ENCODE results near the gene EIF4E1B. TPM values are rescaled to one million over a fixed set of nuclear protein-coding genes. Genes with fewer than 3 reads are reported as not detected.

EIF4E1B gene
- total and polyA plus RNA-seq, 2 donors (not counting 1 experiment from before 2014, with no cell fraction given): not detected

DNA sequence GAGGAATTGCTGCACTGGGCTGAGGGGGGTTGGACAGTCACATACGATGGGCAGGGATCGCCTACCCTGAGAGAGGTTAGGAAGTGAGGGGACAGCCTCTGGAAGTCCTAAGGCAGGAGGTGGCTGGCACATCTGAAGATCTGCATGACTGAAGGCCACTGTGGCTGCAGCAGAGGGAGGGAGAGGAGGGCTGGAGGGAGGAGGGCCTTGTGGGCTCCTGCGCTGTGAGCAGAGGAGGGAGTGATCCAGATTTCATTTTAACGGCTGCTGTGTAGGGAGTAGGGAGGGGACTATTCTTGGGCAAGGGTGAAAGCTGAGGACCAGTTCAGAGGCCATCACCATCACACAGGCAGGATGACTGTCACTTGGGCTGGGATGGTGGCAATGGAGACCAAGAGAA is 7.1 kb downstream of the EIF4E1B start:
- H3K4me1 ChIP-seq (ENCODE audit: control insufficient read depth, extremely low read depth, insufficient read depth, low read length): no peaks in the 10 kb centered on the region
- H3K9ac ChIP-seq (ENCODE audit: insufficient read depth, low read length): no peak overlapping the region
- TF ChIP-seq, protein P1, sequence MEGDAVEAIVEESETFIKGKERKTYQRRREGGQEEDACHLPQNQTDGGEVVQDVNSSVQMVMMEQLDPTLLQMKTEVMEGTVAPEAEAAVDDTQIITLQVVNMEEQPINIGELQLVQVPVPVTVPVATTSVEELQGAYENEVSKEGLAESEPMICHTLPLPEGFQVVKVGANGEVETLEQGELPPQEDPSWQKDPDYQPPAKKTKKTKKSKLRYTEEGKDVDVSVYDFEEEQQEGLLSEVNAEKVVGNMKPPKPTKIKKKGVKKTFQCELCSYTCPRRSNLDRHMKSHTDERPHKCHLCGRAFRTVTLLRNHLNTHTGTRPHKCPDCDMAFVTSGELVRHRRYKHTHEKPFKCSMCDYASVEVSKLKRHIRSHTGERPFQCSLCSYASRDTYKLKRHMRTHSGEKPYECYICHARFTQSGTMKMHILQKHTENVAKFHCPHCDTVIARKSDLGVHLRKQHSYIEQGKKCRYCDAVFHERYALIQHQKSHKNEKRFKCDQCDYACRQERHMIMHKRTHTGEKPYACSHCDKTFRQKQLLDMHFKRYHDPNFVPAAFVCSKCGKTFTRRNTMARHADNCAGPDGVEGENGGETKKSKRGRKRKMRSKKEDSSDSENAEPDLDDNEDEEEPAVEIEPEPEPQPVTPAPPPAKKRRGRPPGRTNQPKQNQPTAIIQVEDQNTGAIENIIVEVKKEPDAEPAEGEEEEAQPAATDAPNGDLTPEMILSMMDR (conservative IDR thresholded peaks at IDR 0.05 in 1 of 2, IDR thresholded peaks at IDR 0.05 in 1 of 2; ENCODE audit: low read depth in 1 of 2, low read length in 2 of 2): no peak
- TF ChIP-seq EZH2 (IDR thresholded peaks at IDR 0.05; ENCODE audit: low read length, missing control alignments): no peak
- H3K79me2 ChIP-seq (ENCODE audit: control insufficient read depth, insufficient read depth, low read length): no peaks in the 10 kb centered on the region
- no peak for DNase-seq (ENCODE audit: low read depth in 2 of 2)
- H2AFZ ChIP-seq (ENCODE audit: low read length): no peak overlapping the region
- no peaks in the 10 kb centered on the region for H3K9me3 ChIP-seq (ENCODE audit: control insufficient read depth, insufficient read depth, low read depth, low read length)
- peaks cover 28% of the 10 kb centered on the region for H3K27me3 ChIP-seq (ENCODE audit: control insufficient read depth, insufficient read depth, low read length)
- no peak overlapping the region for H3K4me3 ChIP-seq (replicated peaks in 1 of 4; ENCODE audit: control extremely low read depth in 1 of 4, insufficient read depth in 1 of 4, low read depth in 3 of 4, low read length in 4 of 4)
- no peak overlapping the region for H3K27ac ChIP-seq (ENCODE audit: insufficient read depth, low read length)
- H3K4me2 ChIP-seq (ENCODE audit: extremely low read depth, insufficient read depth, low read length): no peak overlapping the region
- H3K36me3 ChIP-seq (ENCODE audit: control insufficient read depth, insufficient read depth, low read length): no peaks in the 10 kb centered on the region
- no peaks in the 10 kb centered on the region for H4K20me1 ChIP-seq (ENCODE audit: control insufficient read depth, extremely low read depth, insufficient read depth, low read length)

DNA sequence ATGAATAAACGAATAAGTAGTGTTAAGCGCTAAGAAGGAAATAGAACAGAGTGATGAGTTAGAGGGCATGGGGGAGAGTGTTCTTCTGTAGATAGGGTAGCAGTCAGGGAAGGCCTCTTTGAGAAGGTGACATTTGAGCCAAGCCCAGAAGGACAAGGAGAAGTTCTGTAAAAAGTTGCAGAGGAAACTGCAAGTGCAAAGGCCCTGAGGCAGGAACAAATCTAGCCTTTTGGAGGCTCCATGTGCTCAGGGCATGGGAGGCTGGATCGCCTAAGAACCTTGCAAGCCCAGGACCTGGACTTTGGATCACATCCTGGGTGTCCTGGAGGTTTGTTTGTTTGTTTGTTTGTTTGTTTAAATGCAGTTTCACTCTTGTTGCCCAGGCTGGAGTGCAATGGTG is 8.0 kb downstream of the EIF4E1B start:
- DNase-seq (ENCODE audit: low read depth in 2 of 2): no peak
- no peak overlapping the region for H3K9ac ChIP-seq (ENCODE audit: insufficient read depth, low read length)

GRCh38 chr5:176639208-176639607 is 8.7 kb downstream of the EIF4E1B start:
- no peak for DNase-seq (ENCODE audit: low read depth in 2 of 2)
- Histone ChIP-seq H3K79me2 (ENCODE audit: control insufficient read depth, insufficient read depth, low read length) (no peaks in the 10 kb centered on the region), H3K27ac (ENCODE audit: insufficient read depth, low read length) (no peak overlapping the region), H3K4me1 (ENCODE audit: control insufficient read depth, extremely low read depth, insufficient read depth, low read length) (no peaks in the 10 kb centered on the region), H3K4me3 (replicated peaks in 1 of 4; ENCODE audit: control extremely low read depth in 1 of 4, insufficient read depth in 1 of 4, low read depth in 3 of 4, low read length in 4 of 4) (no peak overlapping the region), H3K9ac (ENCODE audit: insufficient read depth, low read length) (no peak overlapping the region), H3K36me3 (ENCODE audit: control insufficient read depth, insufficient read depth, low read length) (no peaks in the 10 kb centered on the region), H3K9me3 (ENCODE audit: control insufficient read depth, insufficient read depth, low read depth, low read length) (no peaks in the 10 kb centered on the region), H3K4me2 (ENCODE audit: extremely low read depth, insufficient read depth, low read length) (no peak overlapping the region), H2AFZ (ENCODE audit: low read length) (no peak overlapping the region), H3K27me3 (ENCODE audit: control insufficient read depth, insufficient read depth, low read length) (peaks cover 15% of the 10 kb centered on the region), H4K20me1 (ENCODE audit: control insufficient read depth, extremely low read depth, insufficient read depth, low read length) (no peaks in the 10 kb centered on the region)
- TF ChIP-seq EZH2 (IDR thresholded peaks at IDR 0.05; ENCODE audit: low read length, missing control alignments): no peak
- TF ChIP-seq, protein P1 (conservative IDR thresholded peaks at IDR 0.05 in 1 of 2, IDR thresholded peaks at IDR 0.05 in 1 of 2; ENCODE audit: low read depth in 1 of 2, low read length in 2 of 2): no peak

More for the DNA sequence above, 8.0 kb downstream of the EIF4E1B start:
- H3K4me1 ChIP-seq (ENCODE audit: control insufficient read depth, extremely low read depth, insufficient read depth, low read length): no peaks in the 10 kb centered on the region
- no peak overlapping the region for H3K27ac ChIP-seq (ENCODE audit: insufficient read depth, low read length)
- H3K4me2 ChIP-seq (ENCODE audit: extremely low read depth, insufficient read depth, low read length): no peak overlapping the region
- no peaks in the 10 kb centered on the region for H3K36me3 ChIP-seq (ENCODE audit: control insufficient read depth, insufficient read depth, low read length)
- no peaks in the 10 kb centered on the region for H4K20me1 ChIP-seq (ENCODE audit: control insufficient read depth, extremely low read depth, insufficient read depth, low read length)
- no peak overlapping the region for H3K4me3 ChIP-seq (replicated peaks in 1 of 4; ENCODE audit: control extremely low read depth in 1 of 4, insufficient read depth in 1 of 4, low read depth in 3 of 4, low read length in 4 of 4)
- peaks cover 23% of the 10 kb centered on the region for H3K27me3 ChIP-seq (ENCODE audit: control insufficient read depth, insufficient read depth, low read length)
- no peaks in the 10 kb centered on the region for H3K79me2 ChIP-seq (ENCODE audit: control insufficient read depth, insufficient read depth, low read length)
- H2AFZ ChIP-seq (ENCODE audit: low read length): no peak overlapping the region
- H3K9me3 ChIP-seq (ENCODE audit: control insufficient read depth, insufficient read depth, low read depth, low read length): no peaks in the 10 kb centered on the region
- no peak for TF ChIP-seq EZH2 (IDR thresholded peaks at IDR 0.05; ENCODE audit: low read length, missing control alignments)
- TF ChIP-seq, protein P1 (conservative IDR thresholded peaks at IDR 0.05 in 1 of 2, IDR thresholded peaks at IDR 0.05 in 1 of 2; ENCODE audit: low read depth in 1 of 2, low read length in 2 of 2): no peak
